ENCODE data around the gene ZBTB1. TPM values are rescaled to one million over a fixed set of nuclear protein-coding genes. Genes with fewer than 3 reads are reported as not detected.
"Not testable (repeated sequence)": the region's sequence is repeated elsewhere in the genome, so short reads cannot be mapped to it uniquely, and the experiment has no call there.

ZBTB1 gene
- total RNA-seq, 1 donor: 27.7 TPM

DNA sequence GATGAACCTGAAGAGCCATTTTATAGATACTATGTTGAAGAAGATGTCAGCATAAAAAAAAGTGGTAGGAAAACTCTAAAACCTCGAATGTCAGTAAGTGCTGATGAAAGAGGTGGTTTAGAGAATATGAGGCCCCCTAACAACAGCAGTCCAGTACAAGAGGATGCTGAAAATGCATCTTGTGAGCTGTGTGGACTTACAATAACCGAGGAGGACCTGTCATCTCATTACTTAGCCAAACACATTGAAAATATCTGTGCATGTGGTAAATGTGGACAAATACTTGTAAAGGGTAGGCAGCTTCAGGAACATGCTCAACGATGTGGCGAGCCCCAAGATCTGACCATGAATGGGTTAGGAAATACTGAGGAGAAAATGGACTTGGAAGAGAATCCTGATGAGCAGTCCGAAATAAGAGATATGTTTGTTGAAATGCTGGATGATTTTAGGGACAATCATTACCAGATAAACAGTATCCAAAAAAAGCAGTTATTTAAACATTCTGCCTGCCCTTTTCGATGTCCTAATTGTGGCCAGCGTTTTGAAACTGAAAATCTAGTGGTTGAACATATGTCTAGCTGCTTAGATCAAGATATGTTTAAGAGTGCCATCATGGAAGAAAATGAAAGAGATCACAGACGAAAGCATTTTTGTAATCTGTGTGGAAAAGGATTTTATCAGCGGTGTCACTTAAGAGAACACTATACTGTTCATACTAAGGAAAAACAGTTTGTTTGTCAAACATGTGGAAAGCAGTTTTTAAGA, 18.2 kb downstream of the ZBTB1 start:
- no peak for DNase-seq (ENCODE audit: low read depth in 2 of 3, low spot score in 2 of 3)

DNA sequence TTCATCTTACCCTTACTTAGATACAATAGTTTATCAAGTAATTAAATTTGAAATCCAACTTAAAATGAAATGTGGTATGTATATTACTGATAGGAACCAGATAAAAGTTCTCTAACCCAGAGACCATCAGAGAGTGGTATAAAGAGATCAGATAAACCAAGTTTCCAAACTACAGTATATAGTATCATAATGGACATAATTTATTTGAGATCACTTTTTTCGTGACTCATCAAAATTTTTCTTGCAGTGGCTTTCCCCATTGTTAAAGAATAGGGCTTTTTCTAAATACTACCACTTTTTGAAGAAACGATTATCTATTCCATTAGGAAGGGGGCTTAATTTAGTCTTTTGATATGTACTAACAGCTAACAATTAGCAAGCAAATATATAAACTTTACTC, 20.8 kb downstream of the ZBTB1 start:
- DNase-seq (ENCODE audit: low read depth in 2 of 3, low spot score in 2 of 3): no peak

DNA sequence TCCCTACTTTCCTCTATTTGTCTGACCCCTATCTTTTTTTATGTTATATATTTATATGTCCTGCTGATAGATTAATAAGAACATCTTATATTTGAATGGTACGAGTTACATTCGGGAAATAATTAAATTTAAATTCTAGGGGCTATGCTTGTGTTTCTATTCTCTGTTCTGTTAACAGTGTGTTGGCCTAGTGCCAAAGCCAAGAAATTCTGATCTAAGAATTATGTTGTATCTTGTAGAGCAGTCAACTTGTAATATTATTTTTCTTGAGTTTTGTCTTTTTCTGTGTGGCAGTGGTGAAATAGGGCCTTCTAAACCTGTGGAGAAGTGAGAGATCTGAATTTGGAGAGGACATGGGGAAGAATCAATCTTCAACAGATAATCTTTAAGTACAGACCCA, 27.0 kb downstream of the ZBTB1 start:
- no peak for DNase-seq (ENCODE audit: low read depth in 2 of 3, low spot score in 2 of 3)

DNA sequence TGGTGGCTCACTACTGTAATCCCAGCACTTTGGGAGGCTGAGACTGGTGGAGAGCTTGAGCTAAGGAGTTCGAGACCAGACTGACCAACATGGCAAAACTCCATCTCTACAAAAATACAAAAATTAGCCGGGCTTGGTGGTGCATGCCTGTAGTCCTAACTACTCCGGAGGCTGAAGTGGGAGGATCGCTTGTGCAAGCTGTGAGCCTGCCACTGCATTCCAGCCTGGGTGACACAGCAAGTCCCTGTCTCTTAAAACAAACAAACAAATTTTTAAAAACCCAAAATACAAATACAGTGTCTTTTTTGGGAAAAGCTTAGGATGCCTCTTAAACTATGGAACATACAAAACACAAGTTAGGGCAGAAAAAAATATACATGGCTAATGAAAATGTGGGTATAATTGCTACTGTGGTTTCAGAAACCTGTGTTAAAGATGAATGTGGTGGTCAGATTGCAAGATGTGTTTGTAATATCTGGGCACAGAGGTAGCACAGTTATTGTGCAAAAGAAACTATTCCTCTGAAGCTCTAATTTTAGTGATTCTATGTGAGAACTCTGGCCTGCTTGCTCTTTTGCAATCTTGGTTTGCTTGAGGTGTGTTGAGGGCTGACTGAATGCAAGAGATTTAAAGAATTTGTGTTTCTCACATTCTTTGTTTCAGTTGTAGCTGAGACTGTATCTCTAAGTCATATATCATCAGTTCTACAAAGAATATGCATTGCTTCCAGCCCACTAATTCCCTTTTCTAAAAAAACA, 32.1 kb downstream of the ZBTB1 start:
- DNase-seq (ENCODE audit: low read depth in 2 of 3, low spot score in 2 of 3): no peak

- DNase-seq (ENCODE audit: low read depth in 2 of 3, low spot score in 2 of 3): peak; percentile 85 to 98 (median 98)
Measured at GRCh38 chr14:64540208-64541202, 35.9 kb downstream of the ZBTB1 start, which contains the start of gene HSPA2. TSS of gene HSPA2 (plus strand) at chr14:64540741. CDS start at chr14:64540850, 109 bp downstream.

- peak in 1 of 3 donors; percentile 9 for DNase-seq (ENCODE audit: low read depth in 2 of 3, low spot score in 2 of 3)
Measured at GRCh38 chr14:64541261-64541971, 36.8 kb downstream of the ZBTB1 start.

DNA sequence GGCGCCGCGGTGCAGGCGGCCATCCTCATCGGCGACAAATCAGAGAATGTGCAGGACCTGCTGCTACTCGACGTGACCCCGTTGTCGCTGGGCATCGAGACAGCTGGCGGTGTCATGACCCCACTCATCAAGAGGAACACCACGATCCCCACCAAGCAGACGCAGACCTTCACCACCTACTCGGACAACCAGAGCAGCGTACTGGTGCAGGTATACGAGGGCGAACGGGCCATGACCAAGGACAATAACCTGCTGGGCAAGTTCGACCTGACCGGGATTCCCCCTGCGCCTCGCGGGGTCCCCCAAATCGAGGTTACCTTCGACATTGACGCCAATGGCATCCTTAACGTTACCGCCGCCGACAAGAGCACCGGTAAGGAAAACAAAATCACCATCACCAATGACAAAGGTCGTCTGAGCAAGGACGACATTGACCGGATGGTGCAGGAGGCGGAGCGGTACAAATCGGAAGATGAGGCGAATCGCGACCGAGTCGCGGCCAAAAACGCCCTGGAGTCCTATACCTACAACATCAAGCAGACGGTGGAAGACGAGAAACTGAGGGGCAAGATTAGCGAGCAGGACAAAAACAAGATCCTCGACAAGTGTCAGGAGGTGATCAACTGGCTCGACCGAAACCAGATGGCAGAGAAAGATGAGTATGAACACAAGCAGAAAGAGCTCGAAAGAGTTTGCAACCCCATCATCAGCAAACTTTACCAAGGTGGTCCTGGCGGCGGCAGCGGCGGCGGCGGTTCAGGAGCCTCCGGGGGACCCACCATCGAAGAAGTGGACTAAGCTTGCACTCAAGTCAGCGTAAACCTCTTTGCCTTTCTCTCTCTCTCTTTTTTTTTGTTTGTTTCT, 37.6 kb downstream of the ZBTB1 start:
- no peak for DNase-seq (ENCODE audit: low read depth in 2 of 3, low spot score in 2 of 3)

- no peak for DNase-seq (ENCODE audit: low read depth in 2 of 3, low spot score in 2 of 3)
Measured at GRCh38 chr14:64542836-64543201, 38.2 kb downstream of the ZBTB1 start.

GRCh38 chr14:64544607-64545312, 40.2 kb downstream of the ZBTB1 start:
- DNase-seq (ENCODE audit: low read depth in 2 of 3, low spot score in 2 of 3): no peak

- DNase-seq (ENCODE audit: low read depth in 2 of 3, low spot score in 2 of 3): no peak
Measured at GRCh38 chr14:64549016-64549415, 44.4 kb downstream of the ZBTB1 start.

DNA sequence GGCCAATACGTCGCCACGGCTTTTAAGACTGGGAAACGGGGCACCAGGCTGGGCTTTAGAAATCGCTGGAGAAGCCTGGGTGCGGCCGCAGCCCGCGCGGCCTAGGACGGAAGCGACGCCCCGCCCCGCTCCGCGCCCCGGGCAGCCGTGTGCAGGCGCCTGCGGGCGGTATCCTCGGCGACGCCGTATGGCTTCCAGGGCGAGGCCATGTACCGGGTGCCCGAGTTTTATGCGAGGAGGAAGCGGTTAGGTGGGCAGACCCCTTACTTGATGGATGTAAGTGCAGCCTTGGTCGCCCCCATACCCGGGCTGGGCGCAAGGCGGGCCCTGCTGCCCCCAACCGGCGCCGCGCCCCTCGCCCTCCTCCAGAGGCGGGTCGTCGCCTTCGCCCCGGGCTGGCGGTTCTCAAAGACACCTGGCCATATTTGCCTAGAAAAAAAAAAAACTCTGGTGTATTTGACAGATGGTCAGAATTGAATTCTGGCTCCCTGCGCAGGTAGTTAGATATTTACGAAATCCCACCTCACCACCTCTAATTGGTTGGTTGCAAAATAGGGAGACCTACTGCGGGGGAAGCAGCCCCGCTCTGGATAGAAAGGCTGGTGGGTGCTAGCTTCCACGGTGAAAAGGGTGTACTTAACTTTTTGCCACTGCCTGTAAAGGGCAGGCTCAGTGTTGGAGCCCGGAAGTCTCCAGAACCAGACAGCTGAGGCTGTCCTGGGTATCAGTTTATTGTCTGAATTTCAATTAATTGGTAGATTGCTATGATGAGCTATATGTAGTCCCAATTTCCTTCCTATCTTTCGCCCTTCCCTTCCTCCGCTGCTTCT, 45.4 kb downstream of the ZBTB1 start, which contains the start of gene PPP1R36:
PPP1R36 (plus strand) TSS at position 171 of the 830 bp plus-strand sequence; CDS start at position 208, 37 bp downstream.
- DNase-seq (ENCODE audit: low read depth in 2 of 3, low spot score in 2 of 3): peak in 2 of 3 donors; percentile 44 to 50

DNA sequence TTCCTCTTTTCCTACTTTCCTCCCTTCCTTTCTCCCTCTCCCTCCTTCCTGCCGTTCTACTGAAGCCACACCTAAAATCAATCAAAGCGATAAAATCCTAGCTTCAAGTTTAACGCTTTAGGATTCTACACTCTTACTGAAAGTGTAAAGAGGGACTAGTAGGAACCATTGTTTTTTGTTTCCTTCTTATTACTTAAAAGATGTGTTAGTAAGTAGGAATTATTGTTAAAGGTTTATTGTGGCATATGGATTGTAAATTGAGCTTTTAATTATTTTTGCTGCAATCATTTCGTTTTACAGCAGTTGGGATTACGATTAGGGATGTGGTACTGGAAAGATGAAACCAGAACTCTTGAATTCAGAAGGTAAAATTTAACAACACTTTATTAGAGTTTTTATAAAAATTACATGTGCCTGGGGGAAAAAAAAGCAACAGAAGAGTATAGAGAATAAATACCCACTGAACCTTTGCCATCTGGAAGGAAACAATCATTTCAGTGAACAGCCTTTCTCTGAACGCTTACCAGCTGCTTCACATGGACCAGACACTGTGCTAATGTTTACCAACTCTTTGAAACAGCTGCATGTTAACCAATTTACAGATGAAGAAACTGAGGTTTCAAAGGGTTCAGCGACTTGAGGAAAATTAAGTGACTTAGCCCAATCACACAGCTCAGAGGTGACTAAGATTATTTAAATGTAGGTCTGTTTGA, 46.2 kb downstream of the ZBTB1 start:
- no peak for DNase-seq (ENCODE audit: low read depth in 2 of 3, low spot score in 2 of 3)

GRCh38 chr14:64554556-64554955, 50.0 kb downstream of the ZBTB1 start:
- DNase-seq (ENCODE audit: low read depth in 2 of 3, low spot score in 2 of 3): no peak

DNA sequence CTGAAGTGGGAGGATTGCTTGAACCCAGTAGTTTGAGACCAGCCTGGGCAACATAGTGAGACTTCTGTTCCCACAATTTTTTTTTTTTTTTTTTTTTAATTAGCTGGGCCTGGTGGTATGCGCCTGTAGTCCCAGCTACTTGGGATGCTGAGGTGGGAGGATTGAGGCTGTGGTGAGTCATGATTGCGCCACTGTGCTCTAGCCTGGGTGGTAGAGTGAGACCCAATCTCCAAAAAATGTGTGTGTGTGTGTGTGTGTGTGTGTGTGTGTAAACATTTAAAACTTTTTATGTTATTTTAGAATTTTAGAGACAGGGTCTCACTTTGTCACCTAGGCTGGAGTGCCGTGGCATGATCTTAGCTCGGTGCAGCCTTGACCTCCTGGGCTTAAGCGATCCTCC, 52.0 kb downstream of the ZBTB1 start:
- DNase-seq (ENCODE audit: low read depth in 2 of 3, low spot score in 2 of 3): no peak

DNA sequence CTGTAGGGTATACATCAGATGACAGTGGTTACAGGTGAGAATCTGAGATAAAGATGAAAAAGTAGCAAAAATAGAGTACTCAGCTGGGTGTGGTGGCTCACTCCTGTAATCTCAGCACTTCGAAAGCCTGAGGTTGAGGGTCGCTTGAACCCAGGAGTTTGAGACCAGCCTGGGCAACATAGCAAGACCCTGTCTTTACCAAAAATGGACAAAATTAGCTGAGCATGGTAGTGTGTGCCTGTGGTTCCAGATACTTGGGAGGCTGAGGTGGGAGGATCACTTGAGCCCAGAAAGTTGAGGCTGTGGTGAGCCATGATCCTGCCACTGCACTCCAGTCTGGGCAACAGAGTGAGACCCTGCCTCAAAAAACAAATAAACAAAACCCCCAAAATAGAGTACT, 53.6 kb downstream of the ZBTB1 start:
- not testable (repeated sequence) for DNase-seq (ENCODE audit: low read depth in 2 of 3, low spot score in 2 of 3)

- DNase-seq (ENCODE audit: low read depth in 2 of 3, low spot score in 2 of 3): no peak
Measured at GRCh38 chr14:64561631-64562030, 57.1 kb downstream of the ZBTB1 start.

DNA sequence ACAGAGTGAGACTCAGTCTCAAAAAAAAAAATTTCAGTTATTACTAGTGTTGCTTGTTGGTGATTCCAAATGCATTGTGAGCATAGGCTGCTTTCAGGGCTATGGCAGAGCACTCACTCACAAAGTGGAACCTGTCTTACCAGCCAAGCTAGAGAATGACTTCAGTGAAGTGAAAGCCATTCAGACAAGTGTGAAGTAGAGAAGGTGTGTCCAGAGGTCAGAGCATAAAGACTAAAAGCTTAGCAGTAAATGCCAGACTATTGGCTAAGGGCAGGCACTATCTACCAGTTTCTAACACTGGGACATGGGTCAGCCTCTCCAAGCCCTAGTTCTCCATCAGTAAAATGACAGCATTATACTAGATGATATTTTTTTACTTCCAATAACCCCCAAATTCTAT, 57.9 kb downstream of the ZBTB1 start:
- no peak for DNase-seq (ENCODE audit: low read depth in 2 of 3, low spot score in 2 of 3)
